PFSK-1 (cell line): Measurements from ENCODE around the gene FBXO33.

Experiments
- POLR2AphosphoS5 ChIP-seq: IDR thresholded peaks from 2 replicates; pipeline ENCODE4 v1.6.1; 2012; ENCODE audit warnings: low read depth, mild to moderate bottlenecking, control low read depth, low read length, moderate library complexity
- TAF1 ChIP-seq: IDR thresholded peaks from 2 replicates; pipeline ENCODE4 v1.6.1; 2012; ENCODE audit warnings: low read length, control low read depth, borderline replicate concordance; ENCODE audit not compliant: insufficient read depth
- TF ChIP-seq, protein P1 (sequence below), 2 experiments: IDR thresholded peaks; 2 replicates each; pipeline versions ENCODE4 v1.6.1 to v1.8.0; 2011 to 2012; ENCODE audit warnings: low read depth in 2 of 2, low read length in 2 of 2, control low read depth in 1 of 2, inconsistent platforms in 1 of 2, mild to moderate bottlenecking in 1 of 2, moderate library complexity in 1 of 2; ENCODE audit not compliant: insufficient read depth in 1 of 2

DNA sequence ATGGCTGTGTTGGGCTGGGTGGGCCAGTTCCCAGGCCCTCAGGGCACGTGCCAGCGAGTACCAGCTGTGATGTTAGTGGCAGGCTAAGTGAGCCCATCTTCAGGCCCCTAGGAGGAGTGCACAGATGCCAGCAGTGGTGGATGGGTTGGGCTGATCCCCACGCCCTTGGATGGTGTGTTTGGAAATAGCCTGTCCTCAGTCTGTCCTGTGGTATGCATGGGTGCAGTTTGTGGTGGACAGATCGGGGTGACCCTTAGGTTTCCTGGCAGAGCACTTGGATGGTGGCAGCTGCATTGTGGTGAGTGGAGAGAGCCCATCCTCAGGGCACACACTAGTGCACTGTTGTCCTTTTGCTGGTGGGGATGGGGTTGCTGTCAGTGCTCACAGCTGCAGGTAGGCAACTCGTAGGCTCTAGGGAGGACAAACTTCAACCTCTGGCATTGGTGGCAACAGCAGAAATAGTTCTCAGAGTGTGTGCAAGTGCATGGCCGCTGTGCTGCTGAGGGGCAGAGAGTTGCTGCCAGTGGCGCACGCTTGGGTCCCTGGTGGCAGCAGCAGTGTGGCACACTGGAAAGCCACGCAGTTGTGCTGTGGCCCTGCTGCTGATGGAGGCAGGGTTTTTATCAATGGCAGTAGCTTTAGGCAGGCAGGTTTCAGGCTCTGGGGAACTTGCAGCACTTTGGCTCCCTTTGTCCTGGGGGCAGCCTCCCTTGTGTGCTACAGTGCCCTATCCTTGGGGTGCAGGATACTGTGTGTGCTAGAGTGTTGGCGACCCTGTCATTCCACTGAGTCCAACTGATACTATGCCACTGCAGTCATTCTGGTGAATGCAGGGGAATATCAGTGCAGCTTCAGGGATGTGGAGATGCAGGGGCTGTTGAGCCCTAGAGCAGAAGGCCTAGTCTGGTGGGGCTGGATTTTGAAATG lies 65.5 kb downstream of the FBXO33 start:
- TF ChIP-seq, protein P1, sequence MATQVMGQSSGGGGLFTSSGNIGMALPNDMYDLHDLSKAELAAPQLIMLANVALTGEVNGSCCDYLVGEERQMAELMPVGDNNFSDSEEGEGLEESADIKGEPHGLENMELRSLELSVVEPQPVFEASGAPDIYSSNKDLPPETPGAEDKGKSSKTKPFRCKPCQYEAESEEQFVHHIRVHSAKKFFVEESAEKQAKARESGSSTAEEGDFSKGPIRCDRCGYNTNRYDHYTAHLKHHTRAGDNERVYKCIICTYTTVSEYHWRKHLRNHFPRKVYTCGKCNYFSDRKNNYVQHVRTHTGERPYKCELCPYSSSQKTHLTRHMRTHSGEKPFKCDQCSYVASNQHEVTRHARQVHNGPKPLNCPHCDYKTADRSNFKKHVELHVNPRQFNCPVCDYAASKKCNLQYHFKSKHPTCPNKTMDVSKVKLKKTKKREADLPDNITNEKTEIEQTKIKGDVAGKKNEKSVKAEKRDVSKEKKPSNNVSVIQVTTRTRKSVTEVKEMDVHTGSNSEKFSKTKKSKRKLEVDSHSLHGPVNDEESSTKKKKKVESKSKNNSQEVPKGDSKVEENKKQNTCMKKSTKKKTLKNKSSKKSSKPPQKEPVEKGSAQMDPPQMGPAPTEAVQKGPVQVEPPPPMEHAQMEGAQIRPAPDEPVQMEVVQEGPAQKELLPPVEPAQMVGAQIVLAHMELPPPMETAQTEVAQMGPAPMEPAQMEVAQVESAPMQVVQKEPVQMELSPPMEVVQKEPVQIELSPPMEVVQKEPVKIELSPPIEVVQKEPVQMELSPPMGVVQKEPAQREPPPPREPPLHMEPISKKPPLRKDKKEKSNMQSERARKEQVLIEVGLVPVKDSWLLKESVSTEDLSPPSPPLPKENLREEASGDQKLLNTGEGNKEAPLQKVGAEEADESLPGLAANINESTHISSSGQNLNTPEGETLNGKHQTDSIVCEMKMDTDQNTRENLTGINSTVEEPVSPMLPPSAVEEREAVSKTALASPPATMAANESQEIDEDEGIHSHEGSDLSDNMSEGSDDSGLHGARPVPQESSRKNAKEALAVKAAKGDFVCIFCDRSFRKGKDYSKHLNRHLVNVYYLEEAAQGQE (IDR thresholded peaks at IDR 0.05; ENCODE audit: insufficient read depth in 1 of 2, low read depth in 2 of 2, low read length in 2 of 2), result no peak
- TF ChIP-seq TAF1, result no peak
- no peak for TF ChIP-seq POLR2AphosphoS5
